Activated CD4-positive, alpha-beta memory T cell treated with anti-CD3 and anti-CD28 coated beads for 36 hours (primary cell): ENCODE data around the gene DLX1. TPM values are rescaled to one million over a fixed set of nuclear protein-coding genes. Genes with fewer than 3 reads are reported as not detected.

ENCODE experiments used
- CTCF ChIA-PET: fragments of 350-600 bp; sonication (Branson Sonifier 250); formaldehyde crosslinking; loops from one replicate; lab custom pipeline; 2021; ENCODE audit warnings: antibody characterized with exemption, inconsistent platforms; lab: Charles Lee
- POLR2A ChIA-PET: fragments of 350-600 bp; sonication (Branson Sonifier 250); formaldehyde crosslinking; loops from one replicate; lab custom pipeline; 2021; ENCODE audit warnings: antibody characterized with exemption; lab: Charles Lee
- DNase-seq: peaks from one replicate; pipeline ENCODE4 v3.0.0-alpha.2; 2020
- H3K27ac Mint-ChIP-seq: one replicate; pipeline ENCODE4 v1.8.0; 2021; ENCODE audit warnings: mixed read lengths
- H3K27me3 Mint-ChIP-seq: one replicate; pipeline ENCODE4 v1.8.0; 2021; ENCODE audit warnings: mixed read lengths
- H3K36me3 Mint-ChIP-seq: one replicate; pipeline ENCODE4 v1.8.0; 2021; ENCODE audit warnings: mixed read lengths
- H3K4me1 Mint-ChIP-seq: one replicate; pipeline ENCODE4 v1.8.0; 2021; ENCODE audit warnings: low read depth, mixed read lengths
- H3K4me3 Mint-ChIP-seq: one replicate; pipeline ENCODE4 v1.8.0; 2021; ENCODE audit warnings: mild to moderate bottlenecking, mixed read lengths
- H3K9me3 Mint-ChIP-seq: one replicate; pipeline ENCODE4 v1.8.0; 2021; ENCODE audit warnings: mixed read lengths
- intact Hi-C: fragments of 100-400 bp; cut with micrococcal nuclease; formaldehyde crosslinking; loops from one replicate; pipeline ENCODE4 v1.15.1; 2023
- total RNA-seq, 2 experiments: library from RNA; stranded (reverse); gene quantifications; one replicate each; pipeline ENCODE4 v1.2.3, GENCODE V29; 2021

The DLX1 gene
- total RNA-seq, 2 experiments from 2014 or later = not detected

DNA sequence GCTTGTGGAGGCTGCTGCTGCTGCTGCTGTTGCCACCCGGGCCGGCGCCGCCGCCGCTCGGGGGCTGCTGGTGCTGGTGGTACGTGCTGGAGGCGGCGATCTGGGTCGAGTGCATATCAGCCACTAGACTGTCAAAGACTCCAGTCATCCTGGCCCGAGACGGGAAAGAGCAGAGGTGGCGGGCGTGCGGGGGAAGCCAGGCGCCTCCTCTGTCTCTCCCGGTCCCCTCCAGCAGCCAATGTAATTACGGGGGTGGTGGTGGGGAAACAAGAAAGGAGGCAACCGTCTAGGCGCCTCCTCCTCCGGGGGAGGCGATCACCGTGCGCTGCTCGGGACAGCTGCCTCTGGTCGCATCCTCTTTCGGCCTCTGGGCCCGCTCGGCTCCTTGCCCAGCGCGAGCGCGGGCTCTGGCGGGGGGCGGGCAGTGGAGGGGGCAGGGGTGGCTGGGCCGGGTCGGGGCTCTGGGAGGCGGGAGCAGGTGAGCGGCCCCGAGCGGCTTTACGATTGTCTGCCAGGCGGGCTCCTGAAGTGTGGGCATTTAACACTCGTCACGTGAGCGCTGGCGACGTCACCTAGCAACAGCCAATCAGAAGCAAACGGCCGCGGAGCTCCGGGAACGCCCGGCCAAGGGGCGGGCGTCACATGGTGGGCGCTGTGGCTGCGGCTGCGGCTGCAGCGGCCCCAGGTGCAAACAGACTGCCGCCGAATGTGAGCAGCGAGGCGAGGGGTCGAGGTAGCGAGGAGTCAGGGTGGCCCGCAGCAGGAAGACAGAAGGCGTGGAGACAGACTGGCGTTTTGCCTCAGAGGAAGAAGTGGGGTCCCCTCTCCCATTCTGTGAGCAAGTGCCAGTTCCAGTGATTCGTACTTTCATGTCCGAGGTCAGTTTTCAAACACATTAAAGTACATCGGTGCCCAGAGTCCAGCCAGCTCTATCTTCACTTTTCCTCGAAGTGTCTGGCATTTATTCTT is 17.4 kb downstream of the DLX1 start, which contains the start of gene DLX2:
DLX2 (minus strand) TSS at position 510 of the 969 bp plus-strand sequence; CDS start at position 148, 362 bp downstream.
- DNase-seq = peak; percentile 81
- CTCF ChIA-PET = interaction anchor here (0.8 to 6.8 kb wide), 10 partner anchors 11 to 504 kb away, joined by 3 to 116 read pairs (median 3); partner anchors contain the start of genes DLX1 and SLC25A12
- Mint-ChIP-seq H3K9me3 (no peaks in the 10 kb centered on the region), H3K27me3 (peaks cover 70% of the 10 kb centered on the region), H3K4me3 (peak within 1 kb of the TSS; percentile 71), H3K36me3 (no peaks in the 10 kb centered on the region), H3K4me1 (peaks cover 50% of the 10 kb centered on the region), H3K27ac (no peak within 1 kb of the TSS)
- intact Hi-C loops = loop anchor here (1.0 to 5.0 kb wide), 8 partner anchors 8 to 455 kb away; partner anchors contain the start of genes DLX1, DYNC1I2, HAT1 and PDK1
- POLR2A ChIA-PET = interaction anchor here (1.2 to 2.0 kb wide), 3 partner anchors 10 to 16 kb away, joined by 3 to 8 read pairs (median 3); no protein-coding TSS in a partner anchor

DNA sequence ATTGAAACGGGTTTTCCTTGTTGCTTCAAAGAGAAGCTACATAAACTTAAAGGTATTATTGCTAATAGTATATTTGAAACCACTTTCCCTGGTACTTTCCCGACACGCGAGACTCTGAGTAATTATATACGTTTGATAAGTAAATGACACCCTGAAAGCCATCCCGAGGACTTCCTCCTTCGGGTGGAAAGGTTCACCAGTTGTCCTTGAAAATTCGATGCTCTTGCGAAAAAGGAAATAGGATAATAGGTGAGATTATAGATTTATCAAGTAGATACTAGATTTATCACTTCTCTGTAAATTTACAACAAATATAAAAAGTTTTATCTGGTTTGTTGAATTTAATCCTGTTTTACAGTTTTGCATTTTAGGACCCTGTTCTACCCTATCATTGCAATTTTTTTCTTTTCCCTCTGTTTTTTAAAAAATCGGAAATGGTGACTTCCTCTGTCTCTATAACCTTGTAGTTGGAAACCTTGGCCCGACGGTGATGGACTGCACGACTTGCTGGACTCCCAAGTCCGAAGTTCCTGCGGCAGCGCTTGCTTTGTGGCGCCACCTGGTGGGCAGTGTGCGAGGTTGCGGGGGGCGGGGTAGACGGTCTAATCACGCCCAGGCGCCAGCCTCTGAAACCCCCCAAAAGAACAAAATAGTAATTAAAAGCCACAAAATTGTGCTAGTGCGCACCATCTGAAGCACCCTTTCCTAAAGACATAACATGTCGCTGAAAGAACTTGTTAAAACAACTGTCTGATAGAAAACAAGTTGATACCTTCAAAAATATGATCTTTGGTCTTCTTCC is 18.4 kb downstream of the DLX1 start:
- H3K27ac Mint-ChIP-seq = no peak overlapping the region
- intact Hi-C loops = loop anchor here (1.0 to 5.0 kb wide), 7 partner anchors 101 to 454 kb away; partner anchors contain the start of genes DYNC1I2, HAT1 and PDK1

DNA sequence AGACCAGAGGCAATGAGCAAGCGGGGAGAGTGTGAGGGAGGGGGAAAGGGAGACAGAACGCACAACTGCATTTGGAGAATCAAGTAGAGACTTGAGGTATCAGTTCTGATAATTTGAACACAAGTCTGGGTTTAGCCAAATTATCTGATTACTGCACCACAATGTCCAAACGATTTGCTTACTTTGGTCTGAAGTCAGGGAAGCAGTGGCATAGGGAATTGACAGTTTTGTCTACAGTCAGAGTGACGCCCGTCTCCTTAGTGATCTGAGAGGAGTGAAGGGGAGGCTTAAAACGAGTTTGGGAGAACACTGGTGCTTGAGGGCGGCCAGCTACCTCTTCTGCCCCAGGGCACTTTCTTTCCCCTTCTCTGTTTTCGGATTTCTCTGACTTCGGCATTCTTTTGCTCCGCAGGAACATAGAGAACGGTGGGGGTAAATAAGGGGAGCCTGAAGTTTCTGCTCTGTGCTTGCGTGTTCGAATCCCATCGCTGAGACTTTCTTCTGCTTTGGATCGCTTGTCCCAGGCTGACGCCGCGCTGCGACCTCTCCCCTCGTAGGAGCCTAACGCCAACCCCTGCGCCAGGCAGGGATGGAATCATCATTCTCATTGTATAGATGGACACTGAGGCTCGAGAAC is 20.3 kb downstream of the DLX1 start:
- ChIA-PET POLR2A (no interaction called here), CTCF (interaction anchor here (0.8 to 6.8 kb wide), 11 partner anchors 8 to 709 kb away, joined by 3 to 116 read pairs (median 5); partner anchors contain the start of gene DLX1)
- H3K4me3 Mint-ChIP-seq = peak overlapping the region; percentile 23
- H3K9me3 Mint-ChIP-seq = no peaks in the 10 kb centered on the region
- intact Hi-C loops = loop anchor here (1.0 to 2.0 kb wide), 3 partner anchors 357 to 531 kb away; no protein-coding TSS in a partner anchor
- peaks cover 80% of the 10 kb centered on the region for H3K27me3 Mint-ChIP-seq
- peaks cover 44% of the 10 kb centered on the region for H3K4me1 Mint-ChIP-seq
- DNase-seq = no peak
- no peaks in the 10 kb centered on the region for H3K36me3 Mint-ChIP-seq
- no peak overlapping the region for H3K27ac Mint-ChIP-seq

More for the DNA sequence above, 18.4 kb downstream of the DLX1 start:
- POLR2A ChIA-PET = interaction anchor here (1.0 to 1.3 kb wide), 3 partner anchors 11 to 1120 kb away, joined by 3 to 4 read pairs (median 3); no protein-coding TSS in a partner anchor
- Mint-ChIP-seq H3K9me3 (no peaks in the 10 kb centered on the region), H3K36me3 (no peaks in the 10 kb centered on the region), H3K4me3 (peak overlapping the region; percentile 71), H3K27me3 (peaks cover 74% of the 10 kb centered on the region), H3K4me1 (peaks cover 49% of the 10 kb centered on the region)
- CTCF ChIA-PET = interaction anchor here (0.6 to 6.8 kb wide), 15 partner anchors 8 to 530 kb away, joined by 3 to 116 read pairs (median 3); partner anchors contain the start of genes DLX1, HAT1 and SLC25A12
- peak; percentile 84 for DNase-seq

DNA sequence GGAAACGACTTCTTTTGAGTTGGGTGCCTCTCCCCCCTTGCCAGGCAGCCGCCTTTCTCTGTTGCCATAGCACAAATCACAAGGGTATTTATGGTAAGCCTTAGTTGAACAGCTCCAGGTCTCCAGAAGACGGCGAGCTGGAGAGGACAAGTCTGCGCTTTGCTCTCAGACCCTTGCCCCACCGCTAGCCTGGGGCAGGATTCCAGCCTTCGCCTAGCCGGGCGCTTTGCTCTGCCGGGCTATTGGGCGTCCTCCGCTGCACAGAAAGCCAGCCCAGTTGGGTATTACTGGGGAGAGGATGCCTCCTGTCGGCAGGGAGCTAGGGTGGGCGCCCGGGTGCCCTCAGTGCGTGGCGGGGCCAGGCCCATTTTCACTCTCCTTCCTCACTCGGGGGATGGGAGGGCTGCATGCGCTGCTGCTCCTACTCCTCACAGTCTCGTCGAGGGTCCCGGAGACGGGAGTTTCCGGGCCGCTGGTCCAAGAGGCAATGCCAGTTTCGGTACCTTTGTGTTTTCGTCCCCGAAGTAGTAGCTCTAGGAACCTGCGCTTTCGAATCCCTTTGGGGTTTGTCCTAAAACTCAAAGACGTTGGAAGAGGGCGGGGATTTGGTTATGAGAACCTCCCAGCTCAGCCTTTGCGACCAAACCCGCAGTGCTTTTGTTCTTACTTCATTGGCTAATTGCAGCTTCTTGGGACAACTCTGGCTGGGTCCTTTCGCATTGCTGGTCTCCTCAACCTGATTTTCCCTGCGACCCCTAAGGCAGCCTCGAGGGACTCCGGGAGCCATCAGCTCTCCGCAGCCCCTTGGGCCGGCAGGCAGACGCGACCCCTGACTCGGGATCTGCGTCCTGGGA is 21.0 kb downstream of the DLX1 start:
- H3K36me3 Mint-ChIP-seq = no peaks in the 10 kb centered on the region
- peaks cover 77% of the 10 kb centered on the region for H3K27me3 Mint-ChIP-seq
- DNase-seq = peak; percentile 61
- ChIA-PET CTCF (interaction anchor here (0.5 to 6.8 kb wide), 18 partner anchors 9 to 709 kb away, joined by 3 to 116 read pairs (median 4); partner anchors contain the start of gene DLX1), POLR2A (no interaction called here)
- H3K27ac Mint-ChIP-seq = no peak overlapping the region
- H3K4me1 Mint-ChIP-seq = peaks cover 39% of the 10 kb centered on the region
- intact Hi-C loops = loop anchor here (1.0 kb wide), 2 partner anchors 508 to 532 kb away; no protein-coding TSS in a partner anchor
- no peaks in the 10 kb centered on the region for H3K9me3 Mint-ChIP-seq
- H3K4me3 Mint-ChIP-seq = peak overlapping the region; percentile 56

DNA sequence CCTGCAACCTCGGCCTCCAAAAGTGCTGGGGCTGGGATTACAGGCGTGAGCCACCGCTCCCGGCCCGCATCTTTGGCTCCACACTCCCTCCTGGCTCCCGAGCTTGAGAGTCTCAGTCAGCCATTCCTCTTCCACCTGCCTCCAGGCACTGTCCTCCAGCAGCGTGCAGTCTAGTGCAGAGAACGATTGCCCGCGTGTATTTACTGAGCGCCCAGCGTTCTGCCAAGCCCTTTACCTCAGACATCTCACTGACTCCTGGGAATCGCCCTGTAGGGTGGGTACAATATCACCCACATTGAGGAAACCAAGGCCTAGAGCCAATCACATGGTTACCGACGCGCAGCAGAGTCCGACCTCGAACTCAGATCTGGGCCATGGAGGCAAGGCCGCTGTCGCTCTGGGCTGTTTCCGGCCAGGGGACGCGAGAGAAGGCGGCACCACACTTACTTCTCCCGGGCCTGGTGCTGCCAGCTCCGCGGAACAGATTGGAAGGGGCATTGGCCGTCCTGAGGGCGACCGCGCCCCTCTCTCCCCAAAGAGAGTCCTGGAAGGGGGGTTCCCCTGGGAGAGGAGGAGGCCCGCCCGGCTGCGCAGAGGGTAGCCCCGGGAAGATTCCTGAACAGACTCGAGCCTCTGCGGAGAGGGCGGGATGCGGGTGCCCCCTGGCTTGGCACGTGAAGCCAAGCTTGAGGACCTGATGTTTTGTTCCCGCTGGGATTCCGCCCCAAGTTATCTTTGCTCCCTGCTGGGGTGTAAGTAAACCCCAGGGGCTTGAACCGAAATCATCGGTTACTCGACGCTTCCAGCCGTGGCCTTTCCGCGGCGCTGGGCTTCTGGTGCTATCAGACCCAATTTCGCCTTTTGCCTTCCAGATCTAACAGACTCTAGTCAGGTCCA is 22.6 kb downstream of the DLX1 start:
- Mint-ChIP-seq H3K27me3 (peaks cover 70% of the 10 kb centered on the region), H3K4me3 (no peak overlapping the region), H3K4me1 (peaks cover 31% of the 10 kb centered on the region), H3K36me3 (no peaks in the 10 kb centered on the region), H3K27ac (no peak overlapping the region), H3K9me3 (no peaks in the 10 kb centered on the region)
- POLR2A ChIA-PET = no interaction called here
- CTCF ChIA-PET = interaction anchor here (1.0 to 6.8 kb wide), 6 partner anchors 12 to 405 kb away, joined by 3 to 116 read pairs (median 4); partner anchors contain the start of gene DLX1
- intact Hi-C loops = no loop called here
- no peak for DNase-seq

DNA sequence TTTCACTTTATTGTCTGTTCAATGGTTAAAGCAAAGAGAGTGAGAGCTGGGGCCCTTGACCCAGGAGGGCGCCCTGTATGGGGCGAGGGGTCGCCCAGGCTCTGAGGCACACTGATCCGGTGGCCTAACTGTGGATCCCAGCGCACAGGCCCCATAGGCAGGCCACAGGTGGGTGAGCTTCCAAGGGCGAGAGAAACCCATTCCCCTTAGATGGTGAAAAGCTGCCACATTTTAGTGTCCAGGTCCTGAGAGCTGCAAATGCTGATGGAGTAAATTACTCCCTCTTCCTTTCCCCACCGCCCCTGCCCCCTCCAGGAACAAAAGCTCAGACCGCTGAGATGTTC is 23.3 kb downstream of the DLX1 start:
- H3K36me3 Mint-ChIP-seq = no peaks in the 10 kb centered on the region
- no peak overlapping the region for H3K27ac Mint-ChIP-seq
- ChIA-PET CTCF (interaction anchor here (0.7 to 1.6 kb wide), 3 partner anchors 19 to 402 kb away, joined by 3 read pairs; no protein-coding TSS in a partner anchor), POLR2A (no interaction called here)
- no peak overlapping the region for H3K4me3 Mint-ChIP-seq
- H3K27me3 Mint-ChIP-seq = peaks cover 68% of the 10 kb centered on the region
- peaks cover 25% of the 10 kb centered on the region for H3K4me1 Mint-ChIP-seq
- intact Hi-C loops = no loop called here
- no peak for DNase-seq
- H3K9me3 Mint-ChIP-seq = no peaks in the 10 kb centered on the region

DNA sequence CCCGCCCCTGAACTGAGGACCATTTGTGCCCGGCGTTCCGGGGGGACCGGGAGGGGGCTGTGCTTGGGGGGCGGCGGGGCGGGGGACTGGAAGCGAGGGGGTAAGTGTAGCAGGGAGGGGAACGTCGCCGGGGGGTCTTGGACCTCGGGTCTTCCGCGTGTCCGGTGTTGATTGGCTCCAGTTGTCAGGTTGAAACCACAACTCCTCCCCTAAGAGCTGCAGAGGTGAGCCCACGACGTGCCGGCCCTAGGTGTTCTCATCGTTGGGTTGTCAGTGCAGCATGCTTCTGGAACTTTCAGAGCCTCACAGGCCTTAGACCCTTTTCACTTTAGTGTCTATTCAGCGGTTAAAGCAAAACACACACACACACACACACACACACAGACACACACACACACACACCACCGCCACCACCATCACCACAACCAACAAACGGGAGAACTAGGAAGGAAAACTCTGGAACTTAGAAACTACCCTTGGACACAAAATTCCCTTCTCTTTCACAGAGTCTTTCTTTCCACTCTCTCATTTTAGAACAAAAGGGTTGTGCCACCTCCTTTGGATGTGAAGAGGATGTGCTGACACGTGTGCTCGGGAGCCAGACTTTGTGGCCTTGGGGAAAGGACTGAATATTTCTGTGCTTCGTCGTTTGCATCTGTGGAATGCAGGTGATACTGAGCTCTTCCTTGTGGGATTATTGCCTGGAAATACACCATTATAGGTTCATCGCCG is 24.1 kb downstream of the DLX1 start:
- ChIA-PET CTCF (interaction anchor here (0.7 to 1.0 kb wide), 2 partner anchors 30 to 403 kb away, joined by 3 read pairs; no protein-coding TSS in a partner anchor), POLR2A (no interaction called here)

DNA sequence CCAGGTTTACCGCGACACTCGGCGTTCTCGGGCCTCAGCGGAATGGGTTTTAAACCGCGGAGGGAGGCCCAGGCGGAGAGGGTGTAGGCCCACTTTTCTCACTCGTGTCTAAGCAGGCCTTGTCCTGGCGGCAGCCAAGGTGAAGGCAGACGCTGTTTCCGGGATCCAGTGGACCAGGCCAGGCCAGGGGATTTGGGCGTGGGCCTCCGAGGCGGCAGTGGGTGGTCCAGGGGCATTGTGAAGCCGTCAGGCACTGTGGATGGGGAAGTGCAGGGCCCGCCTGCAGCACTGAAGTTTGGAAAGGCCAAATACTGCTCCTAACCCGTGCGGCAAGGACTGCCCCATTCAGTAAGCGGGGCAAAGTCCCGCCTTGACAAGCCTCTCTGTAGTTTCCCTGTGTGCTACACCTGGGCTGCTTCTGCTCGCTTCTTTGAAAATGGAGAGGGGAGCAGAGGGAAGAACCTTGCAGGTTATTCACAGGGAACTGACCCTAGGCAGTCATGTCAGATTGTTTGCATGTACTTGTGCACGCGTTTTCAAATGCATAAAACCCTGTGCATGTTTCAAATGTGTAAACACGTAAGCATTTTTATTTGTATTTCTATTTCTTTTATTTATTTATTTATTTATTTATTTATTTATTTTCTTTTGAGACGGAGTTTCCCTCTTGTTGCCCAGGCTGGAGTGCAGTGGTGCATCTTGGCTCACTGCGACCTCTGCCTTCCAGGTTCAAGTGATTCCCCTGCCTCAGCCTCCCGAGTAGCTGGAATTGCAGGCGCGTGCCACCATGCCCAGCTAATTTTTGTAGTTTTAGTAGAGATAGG is 24.9 kb downstream of the DLX1 start:
- POLR2A ChIA-PET = no interaction called here
- CTCF ChIA-PET = no interaction called here
- Mint-ChIP-seq H3K4me1 (peaks cover 17% of the 10 kb centered on the region), H3K9me3 (no peaks in the 10 kb centered on the region), H3K27me3 (peaks cover 56% of the 10 kb centered on the region), H3K4me3 (no peak overlapping the region), H3K36me3 (no peaks in the 10 kb centered on the region), H3K27ac (no peak overlapping the region)
- no peak for DNase-seq
- intact Hi-C loops = no loop called here

More for the DNA sequence above, 24.1 kb downstream of the DLX1 start:
- intact Hi-C loops = no loop called here
- peaks cover 60% of the 10 kb centered on the region for H3K27me3 Mint-ChIP-seq
- no peaks in the 10 kb centered on the region for H3K9me3 Mint-ChIP-seq
- H3K4me1 Mint-ChIP-seq = peaks cover 19% of the 10 kb centered on the region
- H3K36me3 Mint-ChIP-seq = no peaks in the 10 kb centered on the region
- H3K27ac Mint-ChIP-seq = no peak overlapping the region
- no peak overlapping the region for H3K4me3 Mint-ChIP-seq
- no peak for DNase-seq
